H1 (cell line): ENCODE measurements around the gene MUC2. TPM values are rescaled to one million over a fixed set of nuclear protein-coding genes. Genes with fewer than 3 reads are reported as not detected.

Experiments
- CTCF ChIA-PET: fragments of 300-600 bp; sonication (Branson Sonifier 250); formaldehyde crosslinking; loops from one replicate; lab custom pipeline; 2021; ENCODE audit not compliant: partially characterized antibody; lab: Charles Lee
- POLR2A ChIA-PET: fragments of 300-600 bp; sonication (Branson Sonifier 250); formaldehyde crosslinking; loops from one replicate; lab custom pipeline; 2021; ENCODE audit warnings: inconsistent platforms; ENCODE audit not compliant: partially characterized antibody; lab: Charles Lee
- DNase-seq, 2 experiments: peaks; one replicate each; pipeline versions ENCODE4 v3.0.0 to v3.0.0-alpha.2; 2010 to 2022; ENCODE audit warnings: low spot score in 2 of 2, low read depth in 1 of 2, mixed read lengths in 1 of 2
- FAIRE-seq: peaks from 2 replicates; lab custom pipeline; 2011; peaks lifted over from hg19 to GRCh38; lab: Jason Lieb, UNC
- H2AFZ ChIP-seq: 2 replicates; pipeline ENCODE4 v1.8.1; 2012; ENCODE audit warnings: low read length, inconsistent platforms
- H2AK5ac ChIP-seq: 2 replicates; pipeline ENCODE4 v1.6.1; 2013; ENCODE audit warnings: low read depth, low read length
- H2BK120ac ChIP-seq: replicated peaks from 2 replicates; pipeline ENCODE3; 2013; ENCODE audit warnings: low read depth, low read length, inconsistent platforms
- H2BK12ac ChIP-seq: 2 replicates; pipeline ENCODE4 v1.6.1; 2013; ENCODE audit warnings: low read depth, low read length
- H2BK15ac ChIP-seq: 2 replicates; pipeline ENCODE4 v1.6.1; 2013; ENCODE audit warnings: low read length
- H2BK20ac ChIP-seq: 2 replicates; pipeline ENCODE4 v1.6.1; 2013; ENCODE audit warnings: low read length
- H2BK5ac ChIP-seq: 2 replicates; pipeline ENCODE4 v1.6.1; 2013; ENCODE audit warnings: low read depth, low read length
- H3K14ac ChIP-seq: 2 replicates; pipeline ENCODE4 v1.6.1; 2013; ENCODE audit warnings: inconsistent platforms; ENCODE audit not compliant: insufficient read length
- H3K18ac ChIP-seq: 2 replicates; pipeline ENCODE4 v1.6.1; 2013; ENCODE audit warnings: low read length; ENCODE audit errors: extremely low read depth
- H3K23ac ChIP-seq: 2 replicates; pipeline ENCODE4 v1.6.1; 2013; ENCODE audit warnings: inconsistent platforms; ENCODE audit not compliant: insufficient read length
- H3K23me2 ChIP-seq: 2 replicates; pipeline ENCODE4 v1.6.1; 2013; ENCODE audit warnings: low read depth, low read length
- H3K27ac ChIP-seq: 2 replicates; pipeline ENCODE4 v1.6.1; 2011; ENCODE audit warnings: low read depth, low read length, inconsistent platforms
- H3K27me3 ChIP-seq, 4 experiments: replicated peaks in 1 of 4; 1 replicate in 1 of 4; 2 replicates in 3 of 4; pipeline versions ENCODE4 v1.6.1 to v1.8.1; 2011 to 2013; ENCODE audit warnings: low read length in 3 of 4, mild to moderate bottlenecking in 3 of 4, inconsistent platforms in 2 of 4, mixed read lengths in 2 of 4, moderate library complexity in 1 of 4; ENCODE audit not compliant: control insufficient read depth in 3 of 4, insufficient read depth in 3 of 4; ENCODE audit errors: extremely low read depth in 1 of 4
- H3K36me3 ChIP-seq, 4 experiments: 2 replicates each; pipeline versions ENCODE4 v1.6.1 to v1.8.1; 2011 to 2013; ENCODE audit warnings: mild to moderate bottlenecking in 4 of 4, low read length in 3 of 4, moderate library complexity in 2 of 4, control low read depth in 1 of 4, inconsistent platforms in 1 of 4; ENCODE audit not compliant: insufficient read depth in 4 of 4, control insufficient read depth in 2 of 4
- H3K4ac ChIP-seq: replicated peaks from 2 replicates; pipeline ENCODE3; 2013; ENCODE audit warnings: low read length, low read depth, mixed read lengths, inconsistent platforms; ENCODE audit not compliant: insufficient read length
- H3K4me1 ChIP-seq, 4 experiments: replicated peaks in 1 of 4; 1 replicate in 1 of 4; 2 replicates in 3 of 4; pipeline versions ENCODE4 v1.6.1 to v1.8.1; 2011 to 2013; ENCODE audit warnings: low read length in 3 of 4, inconsistent platforms in 2 of 4, mixed read lengths in 1 of 4; ENCODE audit not compliant: insufficient read depth in 4 of 4, control insufficient read depth in 3 of 4
- H3K4me2 ChIP-seq, 2 experiments: 2 replicates each; pipeline versions ENCODE4 v1.6.1 to v1.8.1; 2011 to 2013; ENCODE audit warnings: low read depth in 2 of 2, low read length in 2 of 2, control low read depth in 1 of 2, inconsistent platforms in 1 of 2, mild to moderate bottlenecking in 1 of 2; ENCODE audit not compliant: insufficient read depth in 1 of 2
- H3K4me3 ChIP-seq, 4 experiments: fragments of 200-600, 300-600 bp in 1 of 4; sonication (generic), shearing (Covaris generic), sonication (Bioruptor Twin) in 1 of 4; 2 replicates each; pipeline versions ENCODE4 v1.5.1 to v1.8.1; 2011 to 2016; ENCODE audit warnings: low read length in 4 of 4, low read depth in 3 of 4, control low read depth in 2 of 4, inconsistent platforms in 2 of 4, mild to moderate bottlenecking in 2 of 4, mixed read lengths in 1 of 4, moderate library complexity in 1 of 4; ENCODE audit not compliant: insufficient read depth in 2 of 4; ENCODE audit errors: extremely low read depth in 1 of 4
- H3K56ac ChIP-seq: replicated peaks from 2 replicates; pipeline ENCODE3; 2013; ENCODE audit warnings: low read depth, mild to moderate bottlenecking, mixed read lengths, low read length, inconsistent platforms; ENCODE audit not compliant: insufficient read length
- H3K79me1 ChIP-seq: 2 replicates; pipeline ENCODE4 v1.6.1; 2013; ENCODE audit warnings: low read depth, low read length, control low read depth
- H3K79me2 ChIP-seq, 2 experiments: 2 replicates each; pipeline versions ENCODE4 v1.6.1 to v1.8.1; 2012 to 2013; ENCODE audit warnings: low read length in 2 of 2, mild to moderate bottlenecking in 2 of 2, inconsistent platforms in 1 of 2; ENCODE audit not compliant: insufficient read depth in 2 of 2, control insufficient read depth in 1 of 2
- H3K9ac ChIP-seq, 4 experiments: replicated peaks in 1 of 4; 1 replicate in 1 of 4; 2 replicates in 3 of 4; pipeline versions ENCODE4 v1.6.1 to v1.8.1; 2011 to 2013; ENCODE audit warnings: low read depth in 3 of 4, low read length in 3 of 4, control low read depth in 2 of 4, mild to moderate bottlenecking in 2 of 4, moderate library complexity in 2 of 4, inconsistent platforms in 1 of 4; ENCODE audit errors: extremely low read depth in 1 of 4
- H3K9me3 ChIP-seq, 2 experiments: 2 replicates each; pipeline versions ENCODE4 v1.6.1 to v1.8.1; 2012 to 2013; ENCODE audit warnings: mild to moderate bottlenecking in 2 of 2, moderate library complexity in 2 of 2, control low read depth in 1 of 2, inconsistent platforms in 1 of 2, low read depth in 1 of 2, low read length in 1 of 2, mixed read lengths in 1 of 2; ENCODE audit not compliant: insufficient read depth in 2 of 2
- H4K20me1 ChIP-seq, 2 experiments: replicated peaks in 1 of 2; 2 replicates each; pipeline versions ENCODE3 to v1.8.1; 2011 to 2013; ENCODE audit warnings: inconsistent platforms in 2 of 2, low read length in 2 of 2, mild to moderate bottlenecking in 1 of 2; ENCODE audit not compliant: insufficient read depth in 2 of 2, control insufficient read depth in 1 of 2
- H4K5ac ChIP-seq: 2 replicates; pipeline ENCODE4 v1.6.1; 2013; ENCODE audit warnings: low read length, low read depth, mixed read lengths, inconsistent platforms; ENCODE audit not compliant: insufficient read length
- H4K8ac ChIP-seq: 2 replicates; pipeline ENCODE4 v1.8.0; 2013; ENCODE audit warnings: mild to moderate bottlenecking, moderate library complexity, low read length, inconsistent platforms; ENCODE audit not compliant: insufficient read depth; ENCODE audit errors: extremely low read depth
- H4K91ac ChIP-seq: replicated peaks from 2 replicates; pipeline ENCODE3; 2013; ENCODE audit warnings: low read length, mixed read lengths, inconsistent platforms; ENCODE audit not compliant: insufficient read length
- GTF2F1 ChIP-seq: IDR thresholded peaks from 2 replicates; pipeline ENCODE4 v1.6.1; 2012; ENCODE audit warnings: low read depth, low read length, improper control_type of control experiment, borderline replicate concordance
- NRF1 ChIP-seq: IDR thresholded peaks from 2 replicates; pipeline ENCODE4 v1.6.1; 2011; ENCODE audit warnings: mild to moderate bottlenecking, low read depth, low read length, improper control_type of control experiment
- RBBP5 ChIP-seq: IDR thresholded peaks from 2 replicates; pipeline ENCODE4 v1.7.1; 2012; ENCODE audit warnings: low read depth, mild to moderate bottlenecking, inconsistent platforms, low read length, moderate library complexity, borderline replicate concordance
- SIN3A ChIP-seq, 2 experiments: IDR thresholded peaks in 1 of 2; conservative IDR thresholded peaks in 1 of 2; 2 replicates each; pipeline ENCODE4 v1.6.1; 2011 to 2012; ENCODE audit warnings: low read length in 2 of 2, improper control_type of control experiment in 1 of 2, low read depth in 1 of 2, mild to moderate bottlenecking in 1 of 2
- SIRT6 ChIP-seq: IDR thresholded peaks from one replicate; pipeline ENCODE4 v1.7.1; 2012; ENCODE audit warnings: low read length, inconsistent platforms
- SP2 ChIP-seq: IDR thresholded peaks from 2 replicates; pipeline ENCODE4 v1.6.1; 2012; ENCODE audit warnings: mild to moderate bottlenecking, low read length, inconsistent platforms
- TAF7 ChIP-seq: optimal IDR thresholded peaks from 2 replicates; pipeline ENCODE3; 2011; ENCODE audit warnings: low read depth, mild to moderate bottlenecking, inconsistent platforms, low read length, moderate library complexity, borderline replicate concordance
- TCF12 ChIP-seq: IDR thresholded peaks from 2 replicates; pipeline ENCODE4 v1.6.1; 2011; ENCODE audit warnings: low read depth, mild to moderate bottlenecking, low read length
- WGBS, 2 experiments: shearing (Covaris generic) in 1 of 2; methylation state at CpG; one replicate each; pipeline versions ENCODE4 v1.1.6 to v1.1.7; 2013 to 2015; ENCODE audit warnings: low lambda C conversion rate in 2 of 2, mixed read lengths in 2 of 2, inconsistent platforms in 1 of 2, low coverage in 1 of 2, missing lambda C conversion rate in 1 of 2; ENCODE audit not compliant: insufficient replicate concordance in 2 of 2, insufficient coverage in 1 of 2, insufficient read length in 1 of 2; ENCODE audit errors: extremely low coverage in 1 of 2, missing lambda C conversion rate in 1 of 2; 5-methylcytosine and 5-hydroxymethylcytosine counted together
- polyA plus RNA-seq, 7 experiments: library from polyadenylated mRNA; depleted of rRNA in 3 of 7; stranded (reverse) in 5 of 7; unstranded in 2 of 7; fragments of >200 nt in 5 of 7; fragments of 200-250 nt in 2 of 7; gene quantifications; 1 replicate in 5 of 7; 2 replicates in 1 of 7; 4 replicates in 1 of 7; pipeline versions ENCODE4 v1.2.1 to v1.2.3, GENCODE V29; 2011 to 2013; ENCODE audit warnings: missing spikeins in 2 of 7, mixed read lengths in 2 of 7
- total RNA-seq: library from RNA; stranded (reverse); fragmentation: NEBNext Ultra II Directional; extraction: Animal tissue kit (Norgen Biotek cat#: 25700); gene quantifications from 2 replicates; pipeline ENCODE4 v1.2.1, GENCODE V29; 2021
- TF ChIP-seq, protein P1 (sequence below): IDR thresholded peaks from 2 replicates; pipeline ENCODE4 v1.6.1; 2012; ENCODE audit warnings: inconsistent platforms
- TF ChIP-seq, protein P2 (sequence below), 3 experiments: IDR thresholded peaks; 1 replicate in 2 of 3; 2 replicates in 1 of 3; pipeline versions ENCODE4 v1.5.1 to v1.6.1; 2011; ENCODE audit warnings: low read length in 3 of 3, mild to moderate bottlenecking in 3 of 3, inconsistent platforms in 2 of 3, low read depth in 1 of 3, moderate library complexity in 1 of 3; ENCODE audit not compliant: insufficient read depth in 1 of 3; ENCODE audit errors: control extremely low read depth in 1 of 3

The MUC2 gene
- total and polyA plus RNA-seq, 2 of the 8 experiments (the other 6 are each of a cell fraction or from before 2014, with no cell fraction given), result not detected

DNA sequence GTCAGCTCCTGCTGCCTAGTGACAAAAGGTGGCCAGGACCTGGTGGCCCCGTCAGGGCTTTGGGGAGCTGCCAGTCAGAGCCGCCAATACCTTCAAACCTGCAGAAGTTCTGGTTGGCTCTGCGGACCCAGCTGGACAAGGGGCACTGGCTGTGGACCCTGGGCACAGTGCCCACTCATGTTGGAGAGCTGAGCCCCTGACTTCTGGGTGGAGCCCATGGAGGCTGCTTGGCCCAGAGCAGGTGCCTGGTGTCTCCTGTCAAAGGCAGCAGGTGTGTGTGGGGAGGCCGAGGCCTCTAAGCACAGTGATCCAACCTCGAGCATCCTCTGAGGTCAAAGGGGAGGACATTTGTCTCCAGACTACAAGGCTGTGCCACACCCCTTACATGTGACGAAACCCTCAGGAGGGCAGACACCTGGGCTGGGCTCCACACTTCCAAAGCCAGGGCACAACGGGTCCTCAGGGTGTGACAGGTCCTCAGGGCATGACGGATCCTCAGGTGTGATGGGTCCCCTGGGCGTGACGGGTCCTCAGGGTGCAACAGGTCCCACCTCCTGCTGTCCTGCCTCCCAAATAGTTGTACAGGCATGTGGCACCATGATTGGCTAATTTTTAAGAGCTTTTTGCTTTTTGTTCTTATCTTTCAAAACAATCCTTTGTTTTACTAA lies 37.0 kb downstream of the MUC2 start:
- H2BK12ac ChIP-seq, result no peak overlapping the region; the same call in 1 of the 2 replicates
- no peaks in the 10 kb centered on the region; a peak in 1 of 7 replicates for H3K4me1 ChIP-seq
- no peak overlapping the region for H2BK20ac ChIP-seq
- DNase-seq (no peak), FAIRE-seq (no peak)
- no peak overlapping the region for H4K5ac ChIP-seq
- no peak overlapping the region for H2BK15ac ChIP-seq
- POLR2A ChIA-PET, result no interaction called here
- no peaks in the 10 kb centered on the region for H3K79me1 ChIP-seq
- no peak overlapping the region for H3K4me2 ChIP-seq
- H2BK5ac ChIP-seq, result no peak overlapping the region
- H3K27ac ChIP-seq, result no peak overlapping the region
- no peak overlapping the region for H3K4me3 ChIP-seq
- H2BK120ac ChIP-seq, result no peak overlapping the region
- 88% methylated on average over 10 of the region's 10 CpGs; no CpG with 5 or more reads in 1 of the 2 experiments for WGBS, 2 experiments
- H3K18ac ChIP-seq, result no peak overlapping the region
- no peaks in the 10 kb centered on the region for H3K23me2 ChIP-seq
- CTCF ChIA-PET, result interaction anchor here (1.2 kb wide), 1 partner anchor 213 kb away, joined by 4 read pairs; no protein-coding TSS in a partner anchor
- peaks cover 0 to 1% of the 10 kb centered on the region in 2 experiments for H4K20me1 ChIP-seq
- no peak overlapping the region for H2AFZ ChIP-seq
- H3K23ac ChIP-seq, result no peak overlapping the region
- no peaks in the 10 kb centered on the region for H3K36me3 ChIP-seq
- H3K9ac ChIP-seq, result no peak overlapping the region; a peak in 1 of 7 replicates
- no peak overlapping the region; the same call in 1 of the 2 replicates for H4K8ac ChIP-seq
- H3K9me3 ChIP-seq, result peaks cover 5 to 52% of the 10 kb centered on the region in 2 experiments; a peak in 2 of 4 replicates
- no peaks in the 10 kb centered on the region; a peak in 1 of 7 replicates for H3K27me3 ChIP-seq
- no peaks in the 10 kb centered on the region for H3K79me2 ChIP-seq
- no peak overlapping the region for H3K4ac ChIP-seq
- no peak overlapping the region for H4K91ac ChIP-seq
- no peak overlapping the region for H3K14ac ChIP-seq
- no peak overlapping the region for H3K56ac ChIP-seq
- H2AK5ac ChIP-seq, result no peak overlapping the region
- TF ChIP-seq TAF7 (no peak), SIN3A (conservative IDR thresholded peaks at IDR 0.05 in 1 of 2, IDR thresholded peaks at IDR 0.05 in 1 of 2; ENCODE audit: low read depth in 1 of 2, low read length in 2 of 2) (no peak), TCF12 (no peak), SIRT6 (no peak), SP2 (no peak), RBBP5 (no peak), NRF1 (no peak), GTF2F1 (no peak)
- TF ChIP-seq, protein P1, sequence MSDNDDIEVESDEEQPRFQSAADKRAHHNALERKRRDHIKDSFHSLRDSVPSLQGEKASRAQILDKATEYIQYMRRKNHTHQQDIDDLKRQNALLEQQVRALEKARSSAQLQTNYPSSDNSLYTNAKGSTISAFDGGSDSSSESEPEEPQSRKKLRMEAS, result no peak
- TF ChIP-seq, protein P2, sequence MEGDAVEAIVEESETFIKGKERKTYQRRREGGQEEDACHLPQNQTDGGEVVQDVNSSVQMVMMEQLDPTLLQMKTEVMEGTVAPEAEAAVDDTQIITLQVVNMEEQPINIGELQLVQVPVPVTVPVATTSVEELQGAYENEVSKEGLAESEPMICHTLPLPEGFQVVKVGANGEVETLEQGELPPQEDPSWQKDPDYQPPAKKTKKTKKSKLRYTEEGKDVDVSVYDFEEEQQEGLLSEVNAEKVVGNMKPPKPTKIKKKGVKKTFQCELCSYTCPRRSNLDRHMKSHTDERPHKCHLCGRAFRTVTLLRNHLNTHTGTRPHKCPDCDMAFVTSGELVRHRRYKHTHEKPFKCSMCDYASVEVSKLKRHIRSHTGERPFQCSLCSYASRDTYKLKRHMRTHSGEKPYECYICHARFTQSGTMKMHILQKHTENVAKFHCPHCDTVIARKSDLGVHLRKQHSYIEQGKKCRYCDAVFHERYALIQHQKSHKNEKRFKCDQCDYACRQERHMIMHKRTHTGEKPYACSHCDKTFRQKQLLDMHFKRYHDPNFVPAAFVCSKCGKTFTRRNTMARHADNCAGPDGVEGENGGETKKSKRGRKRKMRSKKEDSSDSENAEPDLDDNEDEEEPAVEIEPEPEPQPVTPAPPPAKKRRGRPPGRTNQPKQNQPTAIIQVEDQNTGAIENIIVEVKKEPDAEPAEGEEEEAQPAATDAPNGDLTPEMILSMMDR (IDR thresholded peaks at IDR 0.05; ENCODE audit: control extremely low read depth in 1 of 3, insufficient read depth in 1 of 3, low read depth in 1 of 3, low read length in 3 of 3), result no peak
